Prostate gland (tissue), 2 donors: ENCODE data around the gene SERPINB12.

Experiments
- CTCF ChIP-seq, 4 experiments: fragments of 200-600 bp in 2 of 4; fragments of 450-650 bp in 2 of 4; sonication (generic) in 2 of 4; IDR thresholded peaks; 1 replicate in 3 of 4; 2 replicates in 1 of 4; pipeline ENCODE4 v1.5.1; 2016 to 2019; ENCODE audit warnings: antibody characterized with exemption in 4 of 4, mild to moderate bottlenecking in 2 of 4, moderate library complexity in 2 of 4
- POLR2A ChIP-seq: fragments of 450-650 bp; IDR thresholded peaks from one replicate; pipeline ENCODE4 v1.6.1; 2016; ENCODE audit warnings: antibody characterized with exemption, mild to moderate bottlenecking
- POLR2AphosphoS5 ChIP-seq: sonication (generic); formaldehyde crosslinking; IDR thresholded peaks from one replicate; pipeline ENCODE4 v1.6.1; 2017; ENCODE audit warnings: antibody characterized with exemption

- no peak for TF ChIP-seq CTCF (IDR thresholded peaks at IDR 0.05)
- TF ChIP-seq POLR2A = no peak
- TF ChIP-seq POLR2AphosphoS5 = no peak
Observed at GRCh38 chr18:63570721-63571120, 28.6 kb downstream of the SERPINB12 start.
